ENCODE measurements around the gene HSPG2. TPM values are rescaled to one million over a fixed set of nuclear protein-coding genes. Genes with fewer than 3 reads are reported as not detected.
"Not testable (repeated sequence)": the region's sequence is repeated elsewhere in the genome, so short reads cannot be mapped to it uniquely, and the experiment has no call there.

Gene HSPG2
- 163 and 235 TPM in 2 replicates for total RNA-seq (2014; rRNA removed; shearing (Covaris generic))

- DNase-seq (ENCODE audit: low spot score) = no peak
Observed at GRCh38 chr1:21937034-21937371, at the start of gene HSPG2. HSPG2 (minus strand) TSS chr1:21937310; CDS start chr1:21937217, 93 bp downstream.

- not testable (repeated sequence) for DNase-seq (ENCODE audit: low spot score)
Observed at GRCh38 chr1:21986386-21986785, 49.3 kb upstream of the HSPG2 start.

DNA sequence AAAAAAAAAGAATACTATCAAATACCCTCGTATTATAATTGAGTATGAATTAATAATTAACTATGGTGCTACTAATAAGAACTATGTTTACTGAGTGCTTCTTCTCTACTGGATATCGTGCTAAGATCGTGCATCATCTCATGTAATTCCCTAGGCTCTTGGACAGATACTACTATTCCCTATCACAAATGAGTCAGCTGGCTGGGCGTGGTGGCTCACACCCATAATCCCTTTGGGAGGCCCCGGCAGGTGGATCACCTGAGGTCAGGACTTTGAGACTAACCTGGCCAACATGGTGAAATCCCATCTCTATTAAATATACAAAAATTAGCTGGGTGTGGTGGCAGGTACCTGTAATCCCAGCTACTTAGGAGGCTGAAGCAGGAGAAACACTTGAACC, 48.8 kb upstream of the HSPG2 start:
- DNase-seq (ENCODE audit: low spot score) = not testable (repeated sequence)

DNA sequence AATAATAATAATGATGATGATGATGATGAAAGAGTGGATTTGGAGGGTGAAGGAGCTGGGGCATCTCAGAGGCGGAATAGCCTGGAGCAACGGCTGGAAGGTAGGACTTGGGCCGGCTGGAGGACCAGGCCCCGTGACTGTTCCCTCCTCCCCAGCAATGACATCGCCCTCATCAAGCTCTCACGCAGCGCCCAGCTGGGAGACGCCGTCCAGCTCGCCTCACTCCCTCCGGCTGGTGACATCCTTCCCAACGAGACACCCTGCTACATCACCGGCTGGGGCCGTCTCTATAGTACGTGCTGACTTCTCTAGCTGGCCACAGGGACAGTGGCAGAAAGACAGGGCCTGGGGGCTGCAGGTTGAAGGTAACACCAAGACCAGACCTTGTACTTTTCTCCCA, 46.4 kb upstream of the HSPG2 start:
- not testable (repeated sequence) for DNase-seq (ENCODE audit: low spot score)

DNA sequence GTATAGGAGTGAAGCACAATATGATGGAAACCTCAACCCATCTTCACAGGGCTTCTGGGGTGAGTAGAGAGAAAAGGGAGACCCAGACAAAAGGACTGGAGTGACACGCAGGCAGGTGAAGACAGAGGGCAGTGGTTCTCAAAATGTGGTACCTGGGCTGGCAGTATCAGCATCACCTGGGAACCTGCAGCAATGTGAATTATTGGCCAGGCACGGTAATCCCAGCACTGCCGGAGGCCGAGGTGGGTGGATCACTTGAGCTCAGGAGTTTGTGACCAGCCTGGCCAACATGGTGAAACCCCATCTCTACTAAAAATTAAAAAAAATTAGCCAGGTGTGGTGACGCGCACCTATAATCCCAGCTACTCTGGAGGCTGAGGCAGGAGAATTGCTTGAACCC, 45.0 kb upstream of the HSPG2 start:
- DNase-seq (ENCODE audit: low spot score) = peak; percentile 33

- DNase-seq (ENCODE audit: low spot score) = not testable (repeated sequence)
Observed at GRCh38 chr1:21981253-21981652, 44.1 kb upstream of the HSPG2 start.

GRCh38 chr1:21980515-21981220, 43.6 kb upstream of the HSPG2 start:
- not testable (repeated sequence) for DNase-seq (ENCODE audit: low spot score)

DNA sequence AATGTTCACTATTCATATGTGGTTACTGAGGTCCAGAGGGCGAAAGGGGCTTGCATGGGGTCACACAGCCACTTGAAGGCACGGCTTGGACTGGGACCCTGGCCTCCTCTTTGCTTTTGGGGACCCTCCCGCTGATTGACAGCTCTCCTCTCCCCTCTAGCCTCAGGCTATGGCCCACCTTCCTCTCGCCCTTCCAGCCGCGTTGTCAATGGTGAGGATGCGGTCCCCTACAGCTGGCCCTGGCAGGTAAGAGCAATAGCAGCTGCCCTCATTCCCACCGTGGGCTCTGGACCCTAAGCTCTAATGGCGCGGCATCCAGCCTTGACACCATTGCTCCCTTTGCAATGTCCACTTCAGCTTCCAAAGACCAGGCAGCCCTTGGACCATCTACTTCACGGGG, 41.1 kb upstream of the HSPG2 start:
- DNase-seq (ENCODE audit: low spot score) = not testable (repeated sequence)

GRCh38 chr1:21976703-21977239, 39.7 kb upstream of the HSPG2 start, which contains the start of gene CELA3B:
CELA3B (plus strand) TSS chr1:21977022; CDS start chr1:21977040, 18 bp downstream.
- not testable (repeated sequence) for DNase-seq (ENCODE audit: low spot score)

DNA sequence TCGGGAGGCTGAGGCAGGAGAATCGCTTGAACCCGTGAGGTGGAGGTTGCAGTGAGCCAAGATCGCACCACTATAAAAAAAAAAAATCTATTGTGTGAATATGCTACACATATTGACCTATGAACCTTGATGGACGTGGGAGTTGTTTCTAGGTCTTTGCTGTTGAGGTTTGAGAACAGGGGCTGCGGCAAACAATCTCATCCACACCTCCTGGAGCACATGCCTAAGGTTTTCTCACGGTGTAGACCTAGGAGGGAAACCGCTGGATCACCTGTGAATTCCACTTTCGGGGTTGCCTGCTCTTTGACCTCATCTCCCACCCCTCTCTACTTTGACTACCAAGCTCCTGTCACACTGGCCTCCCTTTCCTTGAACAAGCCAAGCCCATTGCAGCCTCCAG, 38.2 kb upstream of the HSPG2 start:
- not testable (repeated sequence) for DNase-seq (ENCODE audit: low spot score)

DNA sequence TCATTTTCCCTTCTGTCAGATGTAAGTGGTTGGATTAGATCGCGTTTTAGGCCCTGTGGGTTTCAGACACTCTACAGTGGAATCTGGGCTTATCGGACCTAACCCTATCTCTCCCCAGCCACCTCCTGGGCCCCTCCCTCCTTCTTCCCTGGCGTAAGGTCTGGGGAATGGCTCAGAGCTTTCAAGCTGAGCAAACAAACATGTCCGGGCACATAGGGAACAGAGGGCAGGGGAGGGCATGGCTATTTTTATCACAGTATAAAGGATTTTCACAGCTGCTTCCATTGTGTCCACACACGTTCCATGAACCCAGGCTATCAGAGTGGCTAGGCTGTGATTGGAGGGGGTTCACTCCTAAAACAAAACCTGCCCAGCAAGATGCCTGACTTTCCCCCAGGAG, 37.6 kb upstream of the HSPG2 start:
- peak; percentile 55 for DNase-seq (ENCODE audit: low spot score)

GRCh38 chr1:21973948-21974347, 36.8 kb upstream of the HSPG2 start:
- DNase-seq (ENCODE audit: low spot score) = not testable (repeated sequence)

DNA sequence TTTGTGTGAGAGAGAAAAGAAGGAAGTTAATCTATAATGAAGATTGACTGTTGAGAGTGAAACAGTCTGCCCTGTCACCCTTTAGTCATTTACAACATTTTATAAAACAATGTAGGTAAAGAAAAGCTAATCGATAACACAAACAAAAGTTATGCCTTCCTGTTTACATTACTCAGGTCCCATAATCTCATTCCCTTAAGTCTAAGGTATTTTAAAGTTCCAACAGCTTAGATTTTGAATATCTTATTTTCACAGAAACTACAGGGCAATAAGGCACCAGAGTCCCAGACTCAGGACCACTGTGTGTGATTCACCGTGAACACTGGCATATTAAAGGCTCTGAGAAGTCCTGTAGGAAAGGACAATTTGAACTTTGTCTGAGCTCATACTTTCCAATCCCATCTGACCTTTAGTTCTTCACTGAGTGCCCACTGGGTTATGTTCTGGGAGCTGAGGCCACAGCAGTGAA, 35.9 kb upstream of the HSPG2 start:
- peak; percentile 74 for DNase-seq (ENCODE audit: low spot score)

- DNase-seq (ENCODE audit: low spot score) = not testable (repeated sequence)
Observed at GRCh38 chr1:21970523-21970922, 33.4 kb upstream of the HSPG2 start.

DNA sequence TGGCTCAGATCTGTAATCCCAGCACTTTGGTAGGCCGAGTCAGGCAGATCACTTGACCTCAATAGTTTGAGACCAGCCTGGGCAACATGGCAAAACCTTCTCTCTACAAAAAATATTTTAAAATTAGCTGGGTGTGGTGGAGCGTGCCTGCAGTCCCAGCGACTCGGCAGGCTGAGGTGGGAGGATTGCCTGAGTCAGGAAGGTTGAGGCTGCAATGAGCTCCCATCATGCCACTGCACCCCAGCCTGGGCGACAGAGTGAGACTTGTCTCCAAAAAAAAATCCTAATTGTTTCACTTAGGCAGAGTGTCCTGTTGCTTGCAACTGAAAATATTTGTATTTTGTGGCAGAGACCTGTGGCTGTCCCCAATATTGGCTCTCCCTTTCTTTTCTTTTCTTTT, 32.0 kb upstream of the HSPG2 start:
- DNase-seq (ENCODE audit: low spot score) = not testable (repeated sequence)

GRCh38 chr1:21967216-21967615, 30.1 kb upstream of the HSPG2 start:
- DNase-seq (ENCODE audit: low spot score) = not testable (repeated sequence)

- DNase-seq (ENCODE audit: low spot score) = no peak
Observed at GRCh38 chr1:21966247-21967000, 29.3 kb upstream of the HSPG2 start.

DNA sequence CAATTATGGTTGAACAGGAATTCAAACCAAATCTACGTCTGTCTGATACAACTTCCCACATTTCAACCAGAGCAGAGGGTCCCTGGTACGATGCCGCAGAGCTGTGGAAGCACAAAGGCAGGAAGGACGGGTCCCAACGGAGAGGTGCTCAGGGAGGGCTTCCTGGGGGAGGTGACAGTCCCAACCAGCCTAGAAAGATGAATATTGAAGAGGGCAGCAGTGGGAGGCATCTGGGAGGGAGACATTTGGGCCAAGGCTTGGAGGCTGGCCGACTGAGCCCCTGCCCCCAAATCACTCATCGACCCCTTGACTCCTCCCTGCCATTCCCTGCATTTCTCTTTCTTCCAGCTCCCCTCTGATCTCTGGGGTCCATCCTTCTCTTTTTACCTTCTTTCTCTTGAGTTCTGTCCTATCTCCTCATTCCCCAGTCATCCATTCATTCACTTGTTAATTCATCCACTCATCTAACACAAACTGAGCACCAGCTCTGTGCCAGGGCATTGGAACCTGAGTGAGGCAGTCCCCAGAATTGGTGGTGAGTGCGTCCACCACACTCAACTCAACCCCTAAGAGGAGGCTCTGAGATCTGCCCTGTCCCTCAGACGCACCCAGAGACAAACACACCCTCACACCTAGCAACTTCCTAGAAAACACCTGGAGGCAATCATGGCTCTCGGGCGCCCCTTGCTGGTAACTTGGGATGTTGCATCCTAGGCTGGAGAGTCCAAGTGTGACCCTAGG, 26.5 kb upstream of the HSPG2 start:
- peak; percentile 99 for DNase-seq (ENCODE audit: low spot score)

- DNase-seq (ENCODE audit: low spot score) = no peak
Observed at GRCh38 chr1:21961799-21962198, 24.7 kb upstream of the HSPG2 start.

- no peak for DNase-seq (ENCODE audit: low spot score)
Observed at GRCh38 chr1:21961337-21961736, 24.2 kb upstream of the HSPG2 start.

DNA sequence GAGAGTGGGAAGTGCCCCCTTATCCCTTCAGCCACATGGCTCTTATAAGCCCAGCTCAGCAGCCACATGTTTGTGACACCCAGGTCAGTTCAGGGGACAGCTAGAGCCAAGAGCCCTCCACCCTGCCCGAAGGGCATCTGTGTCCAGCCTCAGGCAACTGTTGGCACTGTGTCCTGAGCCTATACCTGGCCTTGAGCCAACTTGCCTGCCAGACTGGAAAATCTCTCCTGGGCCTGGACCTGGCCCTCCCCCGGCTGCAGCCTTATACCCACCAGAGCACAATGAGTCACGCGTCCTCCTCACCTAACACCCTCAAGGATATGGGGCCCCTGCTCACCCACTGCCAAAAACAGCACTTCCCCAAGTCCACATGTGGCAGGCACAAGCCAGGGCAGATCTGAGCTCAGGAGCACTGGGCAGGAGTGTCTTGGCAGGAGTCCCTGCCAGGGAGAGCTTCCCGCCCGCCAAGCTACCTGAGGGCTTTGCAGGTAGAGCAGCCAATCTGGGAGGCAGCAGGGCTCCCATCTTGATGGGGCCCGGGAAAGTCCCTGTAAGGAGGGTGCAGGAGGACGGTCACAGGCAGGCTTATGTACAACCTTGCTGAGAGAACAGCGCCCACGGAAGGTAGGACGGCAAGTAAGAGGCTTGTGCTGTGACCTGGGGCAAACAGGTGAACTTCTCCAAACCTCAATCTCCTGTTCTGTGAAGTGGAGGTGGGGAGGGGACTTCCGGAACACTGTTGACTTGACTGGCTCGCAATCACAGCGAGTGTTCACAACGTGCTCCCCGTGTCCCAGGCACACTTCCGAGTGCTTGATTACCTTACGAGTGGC, 19.8 kb upstream of the HSPG2 start:
- peak; percentile 96 for DNase-seq (ENCODE audit: low spot score)

All from HT-29 (cell line).